GM23338 (cell line): ENCODE measurements around the gene GPR176. TPM values are rescaled to one million over a fixed set of nuclear protein-coding genes. Genes with fewer than 3 reads are reported as not detected.

Experiments
- ATAC-seq: fragments of 200-7000 bp; cut with Tn5 transposase; 3 replicates; pipeline ENCODE4 v1.9.1; 2020
- DNase-seq: peaks from one replicate; pipeline ENCODE4 v3.0.0-alpha.2; 2015; ENCODE audit warnings: low spot score
- H2AFZ ChIP-seq: fragments of 200-600 bp; sonication (generic); 2 replicates; pipeline ENCODE4 v1.8.0; 2016; ENCODE audit warnings: antibody characterized with exemption, mild to moderate bottlenecking, moderate library complexity
- H3F3A ChIP-seq: fragments of 200-600 bp; sonication (generic); replicated peaks from 2 replicates; pipeline ENCODE4 v1.8.0; 2017; ENCODE audit warnings: antibody characterized with exemption, mixed run types, low read depth
- H3K27ac ChIP-seq: fragments of 200-600 bp; sonication (generic); 2 replicates; pipeline ENCODE4 v1.6.1; 2016; ENCODE audit warnings: low read depth
- H3K27me3 ChIP-seq: fragments of 200-600 bp; sonication (generic); 2 replicates; pipeline ENCODE4 v1.8.0; 2016; ENCODE audit warnings: mild to moderate bottlenecking, mixed run types, moderate library complexity; ENCODE audit not compliant: insufficient read depth
- H3K36me3 ChIP-seq: fragments of 200-600 bp; sonication (generic); 2 replicates; pipeline ENCODE4 v1.8.0; 2016; ENCODE audit warnings: mild to moderate bottlenecking; ENCODE audit not compliant: insufficient read depth
- H3K4me1 ChIP-seq: fragments of 200-600 bp; sonication (generic); 2 replicates; pipeline ENCODE4 v1.8.0; 2016; ENCODE audit warnings: mild to moderate bottlenecking, moderate library complexity; ENCODE audit not compliant: insufficient read depth
- H3K4me2 ChIP-seq: fragments of 200-600 bp; sonication (generic); 2 replicates; pipeline ENCODE4 v1.7.1; 2017; ENCODE audit warnings: mixed run types
- H3K4me3 ChIP-seq: fragments of 200-600 bp; sonication (generic); 2 replicates; pipeline ENCODE4 v1.6.1; 2016; ENCODE audit warnings: mixed run types
- H3K79me2 ChIP-seq: fragments of 200-600 bp; sonication (generic); replicated peaks from 2 replicates; pipeline ENCODE4 v1.8.0; 2017; ENCODE audit warnings: mild to moderate bottlenecking; ENCODE audit not compliant: insufficient read depth
- H3K9me2 ChIP-seq: fragments of 200-600 bp; sonication (generic); 2 replicates; pipeline ENCODE4 v1.8.0; 2017; ENCODE audit not compliant: insufficient read depth
- H4K20me1 ChIP-seq: fragments of 200-600 bp; sonication (generic); replicated peaks from 2 replicates; pipeline ENCODE4 v1.8.0; 2017; ENCODE audit warnings: mild to moderate bottlenecking; ENCODE audit not compliant: insufficient read depth
- H3K27ac Mint-ChIP-seq: 2 replicates; pipeline ENCODE4 v1.8.0; 2020; ENCODE audit warnings: inconsistent platforms, mild to moderate bottlenecking, moderate library complexity, mixed read lengths
- H3K27me3 Mint-ChIP-seq: 3 replicates; pipeline ENCODE4 v1.8.0; 2022; ENCODE audit warnings: low read depth, mild to moderate bottlenecking, moderate library complexity, mixed read lengths, inconsistent platforms; ENCODE audit not compliant: insufficient read depth, poor library complexity
- H3K36me3 Mint-ChIP-seq: 3 replicates; pipeline ENCODE4 v1.8.0; 2021; ENCODE audit warnings: low read depth, mild to moderate bottlenecking, inconsistent platforms, moderate library complexity, mixed read lengths
- H3K4me1 Mint-ChIP-seq: 3 replicates; pipeline ENCODE4 v1.8.0; 2020; ENCODE audit warnings: mild to moderate bottlenecking, inconsistent platforms, mixed read lengths
- H3K4me3 Mint-ChIP-seq: 3 replicates; pipeline ENCODE4 v1.8.0; 2021; ENCODE audit warnings: moderate library complexity, mild to moderate bottlenecking, inconsistent platforms, mixed read lengths
- H3K9me3 Mint-ChIP-seq: 3 replicates; pipeline ENCODE4 v1.8.0; 2020; ENCODE audit warnings: moderate library complexity, mild to moderate bottlenecking, inconsistent platforms, mixed read lengths
- ETS1 ChIP-seq: IDR thresholded peaks from 2 replicates; pipeline ENCODE4 v1.6.1; 2016; ENCODE audit warnings: antibody characterized with exemption
- EZH2 ChIP-seq: fragments of 200-600 bp; sonication (generic); IDR thresholded peaks from one replicate; pipeline ENCODE4 v1.8.0; 2017; ENCODE audit warnings: antibody characterized with exemption, mild to moderate bottlenecking, low read depth; ENCODE audit not compliant: unreplicated experiment
- JUNB ChIP-seq: IDR thresholded peaks from one replicate; pipeline ENCODE4 v1.6.1; 2016; ENCODE audit warnings: antibody characterized with exemption; ENCODE audit not compliant: unreplicated experiment
- POLR2AphosphoS5 ChIP-seq: IDR thresholded peaks from 2 replicates; pipeline ENCODE4 v1.6.1; 2016; ENCODE audit warnings: antibody characterized with exemption, low read depth
- REST ChIP-seq: IDR thresholded peaks from one replicate; pipeline ENCODE4 v1.6.1; 2018; ENCODE audit warnings: antibody characterized with exemption; ENCODE audit not compliant: unreplicated experiment
- ZNF114 ChIP-seq: fragments of 250-450 bp; sonication (Bioruptor Pico); IDR thresholded peaks from 2 replicates; pipeline ENCODE4 v1.5.0; 2020; ENCODE audit warnings: mild to moderate bottlenecking, moderate library complexity
- ZNF331 ChIP-seq: fragments of 250-450 bp; sonication (Bioruptor Pico); IDR thresholded peaks from 2 replicates; pipeline ENCODE4 v1.5.0; 2020; ENCODE audit warnings: low read depth, mild to moderate bottlenecking, moderate library complexity
- ZNF462 ChIP-seq: fragments of 250-450 bp; sonication (Bioruptor Pico); IDR thresholded peaks from 2 replicates; pipeline ENCODE4 v1.5.0; 2020; ENCODE audit warnings: mild to moderate bottlenecking, moderate library complexity
- polyA plus RNA-seq: library from polyadenylated mRNA; unstranded; fragments of >200 nt; fragmentation: Nextera tagmentation; extraction: Ambion mirVana; gene quantifications from 2 replicates; pipeline ENCODE4 v1.2.1, GENCODE V29; 2016
- total RNA-seq: library from RNA; depleted of rRNA; stranded (reverse); fragments of >200 nt; shearing (Covaris generic); gene quantifications from 2 replicates; pipeline ENCODE4 v1.2.3, GENCODE V29; 2014

Gene GPR176
- total and polyA plus RNA-seq, 2 experiments from 2014 or later: 60.0 to 248 TPM

DNA sequence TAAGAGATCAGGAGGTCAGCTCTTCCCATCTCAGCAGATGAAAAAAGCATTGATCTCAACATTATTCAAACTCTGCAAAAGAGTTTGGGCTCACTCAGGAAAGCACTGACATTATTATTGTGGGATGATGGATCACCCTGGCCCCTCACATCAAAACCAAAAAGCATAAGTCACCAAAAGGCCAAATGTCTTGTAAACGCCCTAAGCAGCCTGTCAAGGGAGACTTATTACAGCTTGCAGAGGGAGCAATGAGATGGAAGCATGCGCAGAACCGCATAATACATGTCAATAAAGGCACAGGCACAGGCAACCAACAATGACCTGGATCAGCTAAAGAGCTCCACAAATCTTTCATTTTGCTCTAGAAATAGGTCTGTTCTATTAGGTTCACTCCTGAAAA is 142.0 kb downstream of the GPR176 start:
- H3K4me3 Mint-ChIP-seq: no peak overlapping the region
- DNase-seq: no peak
- H3K27ac ChIP-seq: no peak overlapping the region
- H3K9me2 ChIP-seq: no peaks in the 10 kb centered on the region
- H3K4me2 ChIP-seq: no peak overlapping the region
- no peaks in the 10 kb centered on the region for H3K27me3 Mint-ChIP-seq
- H2AFZ ChIP-seq: no peak overlapping the region; the same call in 1 of the 2 replicates
- H3K79me2 ChIP-seq: peaks cover 2% of the 10 kb centered on the region
- peaks cover 17% of the 10 kb centered on the region for H3K4me1 Mint-ChIP-seq
- TF ChIP-seq ZNF331 (no peak), POLR2AphosphoS5 (no peak), ETS1 (no peak), JUNB (no peak), ZNF462 (no peak), REST (no peak), EZH2 (no peak), ZNF114 (CRISPR knock-in tag) (no peak)
- no peaks in the 10 kb centered on the region for H3F3A ChIP-seq
- no peaks in the 10 kb centered on the region for H3K36me3 ChIP-seq
- no peak overlapping the region for H3K4me3 ChIP-seq
- H3K27me3 ChIP-seq: no peaks in the 10 kb centered on the region
- peaks cover 14% of the 10 kb centered on the region for H3K4me1 ChIP-seq
- no peaks in the 10 kb centered on the region; the same call in 2 of the 3 replicates for H3K9me3 Mint-ChIP-seq
- no peaks in the 10 kb centered on the region for H4K20me1 ChIP-seq
- no peak for ATAC-seq
- no peak overlapping the region for H3K27ac Mint-ChIP-seq
- H3K36me3 Mint-ChIP-seq: no peaks in the 10 kb centered on the region
